HG02885 (cell line): ENCODE data around the gene MOGAT1.

Experiments
- ATAC-seq: cut with Tn5 transposase; IDR thresholded peaks from one replicate; pipeline ENCODE4 v1.9.1; 2021; ENCODE audit warnings: mild to moderate bottlenecking; ENCODE audit not compliant: unreplicated experiment, poor library complexity

MOGAT1 gene, protein sequence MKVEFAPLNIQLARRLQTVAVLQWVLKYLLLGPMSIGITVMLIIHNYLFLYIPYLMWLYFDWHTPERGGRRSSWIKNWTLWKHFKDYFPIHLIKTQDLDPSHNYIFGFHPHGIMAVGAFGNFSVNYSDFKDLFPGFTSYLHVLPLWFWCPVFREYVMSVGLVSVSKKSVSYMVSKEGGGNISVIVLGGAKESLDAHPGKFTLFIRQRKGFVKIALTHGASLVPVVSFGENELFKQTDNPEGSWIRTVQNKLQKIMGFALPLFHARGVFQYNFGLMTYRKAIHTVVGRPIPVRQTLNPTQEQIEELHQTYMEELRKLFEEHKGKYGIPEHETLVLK

GRCh38 chr2:222671259-222672067, at the start of gene MOGAT1:
MOGAT1 (plus strand) TSS chr2:222671658; CDS start chr2:222671786, 128 bp downstream.
- ATAC-seq = peak; percentile 67

DNA sequence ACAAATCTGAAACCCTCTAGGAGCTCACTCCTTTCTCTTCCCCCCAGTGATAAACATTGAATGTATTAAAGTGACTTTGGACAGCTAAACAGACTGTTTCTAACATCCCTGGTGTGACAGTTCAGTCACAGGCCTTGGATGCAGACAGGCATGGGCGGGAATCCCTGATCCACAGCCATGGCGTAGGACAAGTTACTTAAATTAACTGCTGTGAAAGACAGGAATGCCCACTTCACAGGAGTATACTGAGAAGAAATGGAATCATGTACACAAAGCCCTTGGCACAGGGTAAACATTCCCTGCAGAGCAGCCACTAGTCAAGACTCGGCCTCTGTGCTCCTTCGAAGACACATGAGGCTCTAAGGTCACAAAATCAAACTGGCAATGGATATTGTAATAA, 49.6 kb upstream of the MOGAT1 start:
- ATAC-seq = no peak

DNA sequence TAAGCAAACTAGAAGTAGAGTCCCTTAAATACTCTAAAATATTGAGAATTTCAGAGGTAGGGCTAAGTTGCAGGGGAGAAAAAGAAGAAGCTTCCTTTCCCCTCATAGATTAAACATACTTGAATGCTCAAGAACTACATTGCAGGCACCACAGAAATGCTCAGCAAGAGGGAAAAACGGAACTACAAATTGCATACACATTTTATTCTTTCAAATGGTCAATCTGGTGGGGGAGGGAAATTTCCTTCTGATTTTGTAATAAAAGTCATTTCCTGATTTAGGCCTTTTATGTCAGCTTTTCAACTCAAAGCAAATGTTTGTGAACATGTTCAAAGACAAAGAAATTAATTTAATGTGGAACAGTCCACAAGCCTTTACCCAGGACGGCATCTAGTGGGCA, 48.5 kb upstream of the MOGAT1 start:
- no peak for ATAC-seq

GRCh38 chr2:222623756-222624309, 47.6 kb upstream of the MOGAT1 start:
- no peak for ATAC-seq

DNA sequence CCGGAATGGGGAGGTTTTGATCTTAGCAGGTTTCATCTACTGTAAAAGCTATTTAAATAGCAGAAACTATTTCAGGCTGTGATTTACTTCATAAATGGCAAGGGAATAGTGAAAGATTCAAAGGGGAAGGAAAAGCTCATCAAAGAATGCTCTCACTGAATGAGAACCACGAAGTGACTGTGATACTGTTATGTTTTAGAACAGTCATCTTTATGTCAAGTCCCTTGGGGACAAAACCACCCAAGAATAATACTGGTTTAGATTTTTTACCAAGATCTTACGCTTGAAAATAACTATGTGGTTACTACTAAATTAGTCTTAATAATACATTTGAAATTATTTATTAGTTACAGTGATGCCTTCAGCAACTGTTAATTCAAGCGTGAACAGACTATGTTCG, 43.7 kb upstream of the MOGAT1 start:
- ATAC-seq = no peak

DNA sequence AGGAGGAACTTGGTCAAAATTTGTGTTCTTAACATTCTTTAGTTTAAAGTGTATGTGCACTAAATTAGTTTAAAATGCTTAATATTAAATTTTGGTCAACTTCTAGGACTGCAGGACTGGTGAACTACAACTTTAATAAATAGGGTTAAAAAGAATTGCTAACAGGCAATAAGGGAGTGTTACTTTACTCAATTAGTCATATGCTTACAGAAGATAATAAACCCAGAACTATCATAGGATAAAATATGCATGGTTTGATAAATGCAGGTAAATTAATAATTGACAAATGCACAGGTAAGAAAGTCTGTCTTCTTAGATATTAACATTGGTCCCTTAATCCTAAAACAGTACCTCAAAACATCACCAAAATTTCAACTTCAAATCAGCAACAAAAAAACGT, 36.2 kb upstream of the MOGAT1 start:
- no peak for ATAC-seq

GRCh38 chr2:222637067-222637466, 34.4 kb upstream of the MOGAT1 start:
- ATAC-seq = no peak

GRCh38 chr2:222641336-222641735, 30.1 kb upstream of the MOGAT1 start:
- ATAC-seq = no peak

DNA sequence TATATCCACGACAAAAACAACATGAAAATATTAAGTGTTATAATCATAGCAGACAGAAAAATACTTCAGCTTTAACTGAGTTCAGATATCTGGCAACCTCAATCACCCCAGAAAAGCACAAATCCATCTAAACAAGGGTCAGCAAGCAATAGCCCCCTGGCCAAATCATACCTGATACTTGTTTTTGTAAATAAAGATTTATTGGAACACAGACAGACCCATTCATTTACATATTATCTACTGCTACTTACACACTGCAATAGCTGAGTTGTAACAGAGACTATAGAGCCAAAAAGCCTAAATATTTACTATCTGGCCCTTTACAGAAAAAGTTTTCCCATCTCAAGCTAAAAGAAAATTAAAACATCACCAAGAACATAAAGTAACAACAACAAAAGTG, 28.3 kb upstream of the MOGAT1 start:
- ATAC-seq = no peak

GRCh38 chr2:222646008-222646407, 25.4 kb upstream of the MOGAT1 start:
- no peak for ATAC-seq

DNA sequence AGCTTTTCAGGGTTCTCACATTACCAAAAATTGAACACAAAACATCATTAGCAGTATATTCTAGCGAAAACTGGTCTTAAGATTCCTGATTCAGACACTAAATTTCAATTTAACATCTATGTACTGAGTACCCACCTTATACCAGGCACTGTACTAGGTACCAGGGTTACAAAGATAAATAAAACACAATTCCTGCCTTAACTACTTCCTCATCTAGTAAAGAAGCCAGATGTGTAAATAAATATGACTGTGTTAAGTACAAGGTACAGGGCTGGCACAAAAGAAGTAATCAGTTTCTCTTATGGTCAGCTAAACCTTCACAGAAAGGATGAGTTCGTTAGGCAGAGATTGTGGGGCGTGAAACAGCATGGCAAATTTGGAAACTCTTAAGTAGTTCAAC, 21.7 kb upstream of the MOGAT1 start:
- no peak for ATAC-seq

- no peak for ATAC-seq
Observed at GRCh38 chr2:222651718-222652418, 19.6 kb upstream of the MOGAT1 start.

DNA sequence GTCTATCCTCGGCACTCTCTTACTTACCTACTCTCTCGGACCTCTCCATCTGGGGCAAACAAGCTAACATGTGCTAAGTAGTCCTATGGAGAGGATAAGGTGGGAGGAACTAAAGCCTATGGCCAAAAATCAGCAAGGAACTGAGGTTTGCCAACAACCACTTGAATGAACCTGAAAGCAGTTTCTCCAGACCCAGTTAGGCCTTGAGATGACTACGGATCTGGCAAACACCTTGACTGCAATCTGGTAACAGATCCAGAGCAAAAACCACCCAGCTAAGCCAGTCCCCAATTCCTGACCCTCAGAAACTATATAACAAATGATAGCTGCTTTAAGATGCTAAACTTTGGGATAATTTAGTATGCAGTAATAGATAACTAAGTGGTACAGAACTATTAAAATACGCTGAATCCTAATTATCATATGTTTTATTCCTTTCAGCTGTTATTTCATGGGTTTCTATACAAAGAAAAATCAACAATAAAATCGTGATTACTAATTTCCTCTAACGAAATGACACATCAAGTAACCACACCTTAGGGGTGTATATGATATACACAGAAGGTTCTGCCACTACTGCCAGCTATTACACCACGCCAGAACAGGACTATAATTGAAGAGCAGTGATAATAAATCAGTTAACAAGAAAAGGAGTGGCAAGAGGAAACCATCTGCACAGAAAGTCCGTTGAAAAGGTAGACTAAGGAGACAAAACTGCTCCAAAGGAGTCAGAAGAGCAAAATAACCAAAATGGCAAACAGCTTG, 18.8 kb upstream of the MOGAT1 start:
- ATAC-seq = no peak

- no peak for ATAC-seq
Observed at GRCh38 chr2:222653280-222653679, 18.2 kb upstream of the MOGAT1 start.

DNA sequence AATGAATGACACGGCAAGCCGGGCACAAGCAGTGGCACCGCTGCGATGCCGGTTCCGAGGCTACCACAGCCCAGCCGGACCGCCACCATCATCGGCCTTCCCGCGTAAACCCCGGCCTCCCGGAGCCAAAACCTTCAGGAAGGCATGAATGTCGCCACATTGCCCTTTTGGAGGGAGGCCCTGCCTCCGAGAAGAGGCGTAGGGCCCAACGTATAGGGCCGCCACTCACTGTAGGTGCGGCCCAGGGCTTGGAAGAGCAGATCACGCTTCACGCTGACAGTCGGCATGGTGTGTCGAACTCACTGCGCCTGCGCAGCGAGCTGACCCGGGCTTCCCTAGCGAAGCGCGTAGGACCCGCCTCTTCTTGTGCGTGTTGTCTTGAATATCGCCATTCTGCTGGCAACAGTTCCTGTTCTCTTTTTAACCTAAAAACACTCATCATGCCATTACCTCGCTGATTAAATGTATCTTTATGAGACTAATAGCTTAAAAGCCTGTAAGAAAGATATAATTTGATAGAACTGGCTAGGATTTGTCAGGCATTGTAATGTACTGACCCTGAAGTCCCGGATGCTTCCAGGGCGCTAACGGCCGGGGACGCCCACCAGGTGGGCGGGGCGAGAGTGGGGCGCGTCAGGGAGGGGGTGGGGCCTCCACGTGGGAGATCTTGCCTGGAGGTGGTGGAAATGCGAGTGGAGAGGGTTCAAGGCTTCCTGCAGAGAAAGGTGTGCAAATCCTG, 15.5 kb upstream of the MOGAT1 start, which contains the start of gene FARSB:
Gene FARSB (minus strand): TSS at position 306 of the 739 bp plus-strand sequence. CDS start 19 bp downstream, at position 287.
- ATAC-seq = peak; percentile 90

DNA sequence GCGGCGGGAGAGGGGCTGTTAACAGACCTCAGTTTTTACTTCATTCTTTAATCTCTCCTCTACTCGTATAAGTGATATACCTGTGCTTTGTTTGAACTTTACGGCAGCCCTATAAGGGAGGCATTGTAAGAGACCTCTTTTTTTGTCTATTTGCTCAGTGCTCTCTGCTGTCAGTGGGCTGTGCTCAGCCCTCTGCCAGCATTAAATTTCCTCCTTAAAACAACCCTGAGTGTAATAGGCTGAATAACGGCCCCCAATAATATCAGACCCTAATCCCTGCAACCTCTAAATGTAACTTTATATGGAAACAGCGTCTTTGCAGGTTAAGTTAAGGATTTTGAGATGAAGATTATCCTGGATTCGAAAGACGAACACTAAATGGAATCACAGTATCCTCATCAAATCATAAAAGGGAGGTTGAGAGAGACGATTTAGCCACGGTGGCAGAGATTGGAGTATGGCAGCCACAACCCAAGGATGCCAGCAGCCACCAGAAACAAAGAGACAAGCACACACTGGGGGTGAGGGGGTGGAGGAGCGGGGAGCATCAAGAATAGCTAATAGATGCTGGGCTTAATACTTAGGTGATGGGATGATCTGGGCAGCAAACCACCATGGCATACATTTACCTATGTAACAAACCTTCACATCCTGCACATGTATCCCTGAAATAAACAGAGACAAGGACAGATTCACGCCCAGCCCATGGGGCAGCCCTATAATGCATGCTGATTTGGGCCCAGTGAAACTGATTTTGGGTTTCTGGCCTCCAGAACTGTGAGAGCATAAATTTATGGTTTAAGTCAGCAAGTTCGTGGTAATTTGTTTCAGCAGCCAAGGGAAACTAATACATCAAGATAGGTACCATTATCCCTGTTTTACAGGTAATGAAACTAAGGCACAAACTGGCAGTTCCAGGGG, 14.7 kb upstream of the MOGAT1 start:
- peak; percentile 31 for ATAC-seq

DNA sequence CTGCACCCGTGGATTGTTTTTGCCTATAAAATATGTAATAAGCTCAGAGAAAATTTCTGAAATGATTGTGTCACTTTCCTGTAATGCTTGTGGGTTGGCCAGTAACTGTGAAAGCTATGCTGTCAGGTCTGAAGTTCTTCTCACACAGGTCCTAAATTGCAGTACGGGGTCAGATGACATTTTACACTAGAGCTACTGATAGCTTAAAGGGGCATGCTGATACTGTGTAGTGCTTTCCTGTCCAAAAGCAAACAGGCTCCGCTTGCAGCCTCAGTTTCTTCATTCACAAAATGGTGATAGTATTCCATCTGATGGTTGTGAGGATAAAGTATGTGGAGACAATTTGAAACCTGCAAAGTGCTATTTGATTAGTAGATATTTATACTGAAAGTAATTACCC, 8.0 kb upstream of the MOGAT1 start:
- no peak for ATAC-seq

GRCh38 chr2:222668494-222669154, 2.8 kb upstream of the MOGAT1 start:
- ATAC-seq = no peak
